Activated naive CD8-positive, alpha-beta T cell treated with anti-CD3 and anti-CD28 coated beads for 36 hours (primary cell): Measurements from ENCODE around the gene STPG2. TPM values are rescaled to one million over a fixed set of nuclear protein-coding genes. Genes with fewer than 3 reads are reported as not detected.

Source experiments
- DNase-seq: peaks from one replicate; pipeline ENCODE4 v3.0.0; 2021
- H3K27ac Mint-ChIP-seq: one replicate; pipeline ENCODE4 v1.8.0; 2022; ENCODE audit warnings: mild to moderate bottlenecking, moderate library complexity, mixed read lengths
- H3K27me3 Mint-ChIP-seq: one replicate; pipeline ENCODE4 v1.8.0; 2022; ENCODE audit warnings: mild to moderate bottlenecking, mixed read lengths
- H3K36me3 Mint-ChIP-seq: one replicate; pipeline ENCODE4 v1.8.0; 2021; ENCODE audit warnings: mild to moderate bottlenecking, mixed read lengths
- H3K4me1 Mint-ChIP-seq: one replicate; pipeline ENCODE4 v1.8.0; 2021; ENCODE audit warnings: mixed read lengths
- H3K4me3 Mint-ChIP-seq: one replicate; pipeline ENCODE4 v1.8.0; 2022; ENCODE audit warnings: mild to moderate bottlenecking, moderate library complexity, mixed read lengths
- H3K9me3 Mint-ChIP-seq: one replicate; pipeline ENCODE4 v1.8.0; 2022; ENCODE audit warnings: mixed read lengths
- total RNA-seq, 2 experiments: library from RNA; stranded (reverse); gene quantifications; one replicate each; pipeline ENCODE4 v1.2.3, GENCODE V29; 2021

STPG2 gene
- total RNA-seq, 2 experiments from 2014 or later = not detected

GRCh38 chr4:97851115-97851514 is 292.2 kb downstream of the STPG2 start:
- Mint-ChIP-seq H3K4me3 (no peak overlapping the region), H3K4me1 (no peaks in the 10 kb centered on the region), H3K36me3 (no peaks in the 10 kb centered on the region), H3K27ac (no peak overlapping the region), H3K27me3 (no peaks in the 10 kb centered on the region), H3K9me3 (peaks cover 10% of the 10 kb centered on the region)
- no peak for DNase-seq

- H3K9me3 Mint-ChIP-seq = peaks cover 2% of the 10 kb centered on the region
- H3K27ac Mint-ChIP-seq = no peak overlapping the region
- no peak overlapping the region for H3K4me3 Mint-ChIP-seq
- no peaks in the 10 kb centered on the region for H3K36me3 Mint-ChIP-seq
- no peaks in the 10 kb centered on the region for H3K27me3 Mint-ChIP-seq
- DNase-seq = no peak
- H3K4me1 Mint-ChIP-seq = no peaks in the 10 kb centered on the region
These were observed 297.5 kb downstream of the STPG2 start for GRCh38 chr4:97845758-97846157.

DNA sequence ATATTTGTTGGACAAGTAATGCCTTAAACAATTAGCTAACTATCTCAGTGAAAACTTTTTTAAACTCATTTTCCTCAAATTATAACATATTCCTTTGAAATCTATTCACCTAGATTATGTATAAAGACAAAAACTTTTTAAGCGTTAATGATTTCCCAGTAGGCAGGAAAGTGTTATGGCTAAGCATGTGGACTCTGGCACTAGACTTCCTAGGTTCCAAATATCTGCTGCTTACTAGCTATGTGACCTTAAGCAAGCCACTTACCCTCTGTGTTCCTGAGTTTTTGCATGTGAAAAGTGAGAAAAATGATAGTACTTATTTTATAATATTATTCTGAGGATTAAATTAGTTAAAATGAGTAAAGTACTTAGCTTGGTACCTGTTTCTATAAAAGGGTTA is 301.8 kb downstream of the STPG2 start:
- no peaks in the 10 kb centered on the region for H3K36me3 Mint-ChIP-seq
- H3K4me3 Mint-ChIP-seq = no peak overlapping the region
- H3K4me1 Mint-ChIP-seq = no peaks in the 10 kb centered on the region
- no peak for DNase-seq
- no peak overlapping the region for H3K27ac Mint-ChIP-seq
- H3K9me3 Mint-ChIP-seq = peaks cover 2% of the 10 kb centered on the region
- H3K27me3 Mint-ChIP-seq = no peaks in the 10 kb centered on the region

DNA sequence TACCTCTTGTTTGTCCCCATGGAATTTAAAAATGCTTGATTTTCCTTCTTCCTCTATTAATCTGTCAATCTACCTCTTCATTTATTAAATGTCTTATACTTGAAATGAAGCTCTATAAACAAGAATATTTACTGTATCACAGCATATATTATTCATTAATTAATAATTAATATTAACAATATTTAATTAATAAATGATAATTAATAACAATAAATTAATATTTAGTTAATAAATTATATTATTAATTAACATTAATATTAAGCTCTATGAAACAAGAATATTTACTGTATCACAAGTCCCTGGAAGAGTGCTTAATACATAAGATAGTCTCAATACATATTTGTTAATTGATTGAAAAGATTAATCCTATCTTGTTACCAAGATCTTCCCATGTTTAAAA is 306.6 kb downstream of the STPG2 start:
- Mint-ChIP-seq H3K36me3 (no peaks in the 10 kb centered on the region), H3K9me3 (peaks cover 3% of the 10 kb centered on the region), H3K27ac (no peak overlapping the region), H3K27me3 (no peaks in the 10 kb centered on the region), H3K4me3 (no peak overlapping the region), H3K4me1 (no peaks in the 10 kb centered on the region)
- no peak for DNase-seq

DNA sequence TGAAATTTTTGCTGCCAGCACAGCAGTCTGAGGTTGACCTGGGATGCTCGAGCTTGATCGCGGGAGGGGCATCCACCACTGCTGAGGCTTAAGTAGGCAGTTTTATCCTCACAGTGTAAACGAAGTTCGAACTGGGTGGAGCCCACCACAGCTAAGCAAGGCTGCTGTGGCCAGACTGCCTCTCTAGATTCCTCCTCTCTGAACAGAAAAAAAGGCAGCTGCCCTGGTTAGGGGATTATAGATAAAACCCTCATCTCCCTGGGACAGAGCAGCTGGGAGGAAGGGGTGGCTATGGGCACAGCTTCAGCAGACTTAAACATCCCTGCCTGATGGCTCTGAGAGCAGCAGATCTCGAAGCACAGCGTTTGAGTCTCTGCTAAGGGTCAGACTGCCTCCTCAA is 314.6 kb downstream of the STPG2 start:
- Mint-ChIP-seq H3K4me3 (no peak overlapping the region), H3K36me3 (no peaks in the 10 kb centered on the region), H3K9me3 (peaks cover 10% of the 10 kb centered on the region), H3K27me3 (no peaks in the 10 kb centered on the region), H3K27ac (no peak overlapping the region), H3K4me1 (no peaks in the 10 kb centered on the region)
- DNase-seq = no peak

DNA sequence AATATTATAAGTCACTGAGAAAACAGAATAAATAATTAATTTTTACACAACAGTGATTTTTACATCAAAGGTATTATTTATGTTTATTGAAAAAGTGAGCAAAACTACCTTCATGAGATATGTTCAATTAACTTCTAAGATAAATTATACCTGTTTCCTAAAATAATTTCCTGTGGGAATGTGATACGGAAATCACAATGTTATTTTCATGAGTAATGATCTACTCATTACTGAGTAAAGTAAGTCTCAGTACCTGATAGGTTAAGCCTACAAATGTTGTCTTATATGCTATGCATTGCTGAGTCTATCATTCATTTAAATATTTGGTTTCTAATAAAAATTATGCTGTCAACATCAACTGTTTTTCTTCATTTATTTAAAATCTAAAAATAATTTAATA is 324.0 kb downstream of the STPG2 start:
- Mint-ChIP-seq H3K27ac (no peak overlapping the region), H3K9me3 (peaks cover 2% of the 10 kb centered on the region), H3K36me3 (no peaks in the 10 kb centered on the region), H3K4me1 (no peaks in the 10 kb centered on the region), H3K4me3 (no peak overlapping the region), H3K27me3 (no peaks in the 10 kb centered on the region)
- DNase-seq = no peak

DNA sequence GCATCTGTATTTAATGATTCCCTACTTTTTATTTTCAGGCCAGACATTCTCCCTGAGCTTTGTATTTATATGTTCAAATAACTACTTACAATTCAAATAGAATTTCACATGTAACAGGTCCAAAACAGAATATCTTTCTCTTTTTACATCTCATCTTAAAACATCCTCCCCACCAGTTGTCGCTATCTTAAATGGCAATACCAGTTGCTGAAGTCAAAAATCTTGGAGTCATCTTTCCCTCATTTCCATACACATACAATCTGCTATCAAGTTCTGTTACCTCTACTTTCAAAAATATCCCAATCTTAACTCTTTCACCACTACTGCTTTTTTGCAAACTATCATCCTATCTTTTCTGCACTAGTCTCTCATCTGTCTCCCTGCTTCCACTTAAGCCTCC is 330.5 kb downstream of the STPG2 start:
- no peaks in the 10 kb centered on the region for H3K36me3 Mint-ChIP-seq
- H3K4me3 Mint-ChIP-seq = no peak overlapping the region
- H3K9me3 Mint-ChIP-seq = peaks cover 2% of the 10 kb centered on the region
- DNase-seq = no peak
- no peaks in the 10 kb centered on the region for H3K27me3 Mint-ChIP-seq
- H3K27ac Mint-ChIP-seq = no peak overlapping the region
- H3K4me1 Mint-ChIP-seq = no peaks in the 10 kb centered on the region

DNA sequence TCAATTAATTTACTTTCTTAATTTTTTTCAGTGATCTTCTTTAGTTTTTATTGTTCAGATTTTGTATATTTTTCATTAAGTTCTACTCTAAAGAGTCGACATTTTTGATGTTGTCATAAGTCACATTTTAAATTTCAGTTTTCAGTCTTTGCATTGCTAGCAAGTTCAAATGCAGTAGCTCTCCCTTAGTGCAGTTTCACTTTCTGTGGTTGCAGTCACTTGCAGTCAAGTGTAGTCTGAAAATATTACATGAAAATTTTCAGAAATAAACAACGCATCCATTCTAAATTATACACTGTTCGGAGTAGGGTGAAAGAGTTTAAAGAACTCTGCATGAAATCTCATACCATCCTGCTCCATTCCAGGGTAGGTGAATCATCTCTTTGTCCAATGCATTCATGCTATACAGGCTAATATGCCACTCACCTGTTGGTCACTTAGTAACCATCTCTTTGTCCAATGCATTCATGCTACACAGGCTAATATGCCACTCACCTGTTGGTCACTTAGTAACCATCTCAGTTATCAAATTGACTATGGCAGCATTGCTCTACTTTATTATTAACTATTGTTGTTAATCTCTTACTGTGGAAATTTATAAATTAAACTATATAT is 356.9 kb downstream of the STPG2 start:
- H3K4me1 Mint-ChIP-seq = no peaks in the 10 kb centered on the region

DNA sequence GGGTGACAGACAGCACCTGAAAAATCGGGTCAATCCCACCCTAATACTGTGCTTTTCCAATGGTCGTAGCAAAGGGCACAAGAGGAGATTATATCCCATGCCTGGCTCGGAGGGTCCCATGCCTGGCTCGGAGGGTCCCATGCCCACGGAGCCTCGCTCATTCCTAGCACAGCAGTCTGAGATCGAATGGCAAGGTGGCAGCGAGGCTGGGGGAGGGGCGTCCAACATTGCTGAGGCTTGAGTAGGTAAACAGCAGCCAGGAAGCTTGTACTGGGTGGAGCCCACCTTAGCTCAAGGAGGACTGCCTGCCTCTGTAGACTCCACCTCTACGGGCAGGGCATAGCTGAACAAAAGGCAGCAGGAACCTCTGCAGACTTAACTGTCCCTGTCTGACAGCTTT is 365.1 kb downstream of the STPG2 start:
- no peak overlapping the region for H3K27ac Mint-ChIP-seq
- no peaks in the 10 kb centered on the region for H3K27me3 Mint-ChIP-seq
- no peak for DNase-seq
- peaks cover 6% of the 10 kb centered on the region for H3K9me3 Mint-ChIP-seq
- H3K4me3 Mint-ChIP-seq = no peak overlapping the region
- H3K36me3 Mint-ChIP-seq = no peaks in the 10 kb centered on the region
- no peaks in the 10 kb centered on the region for H3K4me1 Mint-ChIP-seq

More for the DNA sequence above, 356.9 kb downstream of the STPG2 start:
- H3K27ac Mint-ChIP-seq = no peak overlapping the region
- H3K9me3 Mint-ChIP-seq = peaks cover 5% of the 10 kb centered on the region
- H3K36me3 Mint-ChIP-seq = no peaks in the 10 kb centered on the region
- no peak for DNase-seq
- no peaks in the 10 kb centered on the region for H3K27me3 Mint-ChIP-seq
- no peak overlapping the region for H3K4me3 Mint-ChIP-seq

GRCh38 chr4:97774347-97774989 is 368.8 kb downstream of the STPG2 start:
- Mint-ChIP-seq H3K27me3 (no peaks in the 10 kb centered on the region), H3K36me3 (no peaks in the 10 kb centered on the region), H3K4me1 (no peaks in the 10 kb centered on the region), H3K27ac (no peak overlapping the region), H3K9me3 (peaks cover 5% of the 10 kb centered on the region), H3K4me3 (no peak overlapping the region)
- DNase-seq = no peak

- H3K9me3 Mint-ChIP-seq = peaks cover 2% of the 10 kb centered on the region
- H3K36me3 Mint-ChIP-seq = no peaks in the 10 kb centered on the region
- H3K27me3 Mint-ChIP-seq = no peaks in the 10 kb centered on the region
- H3K27ac Mint-ChIP-seq = no peak overlapping the region
- H3K4me1 Mint-ChIP-seq = no peaks in the 10 kb centered on the region
- no peak overlapping the region for H3K4me3 Mint-ChIP-seq
- DNase-seq = no peak
These were observed 373.1 kb downstream of the STPG2 start for GRCh38 chr4:97770222-97770621.

- H3K27me3 Mint-ChIP-seq = no peaks in the 10 kb centered on the region
- H3K27ac Mint-ChIP-seq = no peak overlapping the region
- no peak for DNase-seq
- no peak overlapping the region for H3K4me3 Mint-ChIP-seq
- no peaks in the 10 kb centered on the region for H3K4me1 Mint-ChIP-seq
- H3K9me3 Mint-ChIP-seq = no peaks in the 10 kb centered on the region
- no peaks in the 10 kb centered on the region for H3K36me3 Mint-ChIP-seq
These were observed 381.2 kb downstream of the STPG2 start for GRCh38 chr4:97762115-97762512.

DNA sequence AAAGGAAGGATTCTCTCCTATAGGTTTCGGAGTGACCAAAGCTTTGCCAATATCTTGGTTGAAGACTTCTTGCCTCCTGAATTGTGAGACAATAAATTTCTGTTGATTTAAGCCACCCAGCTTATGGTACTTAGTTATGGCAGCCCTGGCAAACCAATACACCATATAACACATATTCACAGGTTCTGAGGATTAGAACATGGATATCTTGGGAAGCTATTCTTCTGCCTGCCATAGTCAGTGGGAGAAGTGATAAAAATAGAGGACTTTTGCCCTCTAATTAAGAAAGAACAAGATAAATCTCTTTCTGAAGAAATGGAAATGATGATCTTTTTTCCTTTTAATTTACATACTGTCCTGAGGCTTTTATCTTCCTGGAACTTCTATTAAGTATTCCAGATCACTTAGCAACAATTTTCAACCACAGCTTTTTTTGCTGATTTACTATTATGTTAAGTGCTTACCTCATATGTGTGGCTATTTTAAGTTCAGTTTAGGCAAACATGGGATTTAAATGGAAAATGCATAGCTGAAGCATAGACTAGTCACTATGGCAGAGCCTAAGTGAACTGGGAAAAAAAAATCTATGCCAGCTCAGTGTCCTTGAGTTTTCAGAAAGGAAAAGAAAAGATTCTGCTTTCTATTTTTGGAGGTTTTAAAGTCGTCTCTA is 381.7 kb downstream of the STPG2 start:
- no peak for DNase-seq
- H3K36me3 Mint-ChIP-seq = no peaks in the 10 kb centered on the region
- no peaks in the 10 kb centered on the region for H3K27me3 Mint-ChIP-seq
- H3K27ac Mint-ChIP-seq = no peak overlapping the region
- no peaks in the 10 kb centered on the region for H3K9me3 Mint-ChIP-seq
- H3K4me3 Mint-ChIP-seq = no peak overlapping the region
- H3K4me1 Mint-ChIP-seq = no peaks in the 10 kb centered on the region

- no peak for DNase-seq
- Mint-ChIP-seq H3K27ac (no peak overlapping the region), H3K27me3 (no peaks in the 10 kb centered on the region), H3K36me3 (no peaks in the 10 kb centered on the region), H3K4me3 (no peak overlapping the region), H3K4me1 (no peaks in the 10 kb centered on the region), H3K9me3 (no peaks in the 10 kb centered on the region)
These were observed 383.5 kb downstream of the STPG2 start for GRCh38 chr4:97759785-97760184.

DNA sequence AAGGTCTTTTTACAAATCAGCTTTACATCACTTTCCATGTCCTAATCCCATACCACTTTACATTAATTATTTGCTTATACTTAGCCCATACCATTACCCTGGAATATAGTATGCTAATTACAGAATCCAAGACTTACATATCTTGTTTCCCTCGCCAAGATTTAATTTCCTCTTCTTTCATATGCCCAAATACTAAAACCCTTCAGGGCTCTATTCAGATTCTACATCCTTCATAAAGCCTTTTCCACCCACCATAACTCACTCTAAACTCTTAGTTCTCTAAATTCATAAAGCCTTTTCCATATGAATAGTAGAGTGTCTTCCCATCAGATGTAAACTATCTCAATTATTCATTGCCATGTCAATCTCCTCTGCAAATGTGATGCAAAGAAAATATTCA is 390.7 kb downstream of the STPG2 start:
- no peaks in the 10 kb centered on the region for H3K4me1 Mint-ChIP-seq
- DNase-seq = no peak
- no peaks in the 10 kb centered on the region for H3K9me3 Mint-ChIP-seq
- H3K36me3 Mint-ChIP-seq = no peaks in the 10 kb centered on the region
- H3K27ac Mint-ChIP-seq = no peak overlapping the region
- H3K4me3 Mint-ChIP-seq = no peak overlapping the region
- H3K27me3 Mint-ChIP-seq = no peaks in the 10 kb centered on the region

DNA sequence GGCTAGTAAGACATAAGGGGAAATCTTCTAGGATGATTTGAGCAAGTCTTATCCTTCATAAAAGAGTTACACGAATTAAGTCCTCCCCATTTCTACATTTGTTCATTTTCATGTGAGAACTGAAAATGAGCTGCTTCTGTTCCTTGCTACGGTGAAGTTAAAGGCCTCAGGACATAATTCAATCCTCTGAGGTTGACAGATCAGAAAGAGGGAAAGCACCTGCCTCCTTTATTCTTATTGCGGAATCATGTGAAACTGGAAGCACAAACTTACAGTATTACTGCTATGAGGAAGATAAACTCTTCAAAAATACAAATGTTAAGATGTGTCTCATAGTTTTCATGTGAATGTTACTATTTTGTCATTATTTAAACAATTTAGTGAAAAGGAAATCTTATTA is 395.3 kb downstream of the STPG2 start:
- no peak overlapping the region for H3K4me3 Mint-ChIP-seq
- DNase-seq = no peak
- H3K4me1 Mint-ChIP-seq = no peaks in the 10 kb centered on the region
- no peaks in the 10 kb centered on the region for H3K36me3 Mint-ChIP-seq
- H3K27me3 Mint-ChIP-seq = no peaks in the 10 kb centered on the region
- no peaks in the 10 kb centered on the region for H3K9me3 Mint-ChIP-seq
- no peak overlapping the region for H3K27ac Mint-ChIP-seq
